Cortex of kidney (tissue), 1 donor: Measurements from ENCODE around the gene SNAP47.

Experiments used
- DNase-seq: peaks from one replicate; lab custom pipeline; 2025; lab: John Stamatoyannopoulos, UW

SNAP47 gene

DNA sequence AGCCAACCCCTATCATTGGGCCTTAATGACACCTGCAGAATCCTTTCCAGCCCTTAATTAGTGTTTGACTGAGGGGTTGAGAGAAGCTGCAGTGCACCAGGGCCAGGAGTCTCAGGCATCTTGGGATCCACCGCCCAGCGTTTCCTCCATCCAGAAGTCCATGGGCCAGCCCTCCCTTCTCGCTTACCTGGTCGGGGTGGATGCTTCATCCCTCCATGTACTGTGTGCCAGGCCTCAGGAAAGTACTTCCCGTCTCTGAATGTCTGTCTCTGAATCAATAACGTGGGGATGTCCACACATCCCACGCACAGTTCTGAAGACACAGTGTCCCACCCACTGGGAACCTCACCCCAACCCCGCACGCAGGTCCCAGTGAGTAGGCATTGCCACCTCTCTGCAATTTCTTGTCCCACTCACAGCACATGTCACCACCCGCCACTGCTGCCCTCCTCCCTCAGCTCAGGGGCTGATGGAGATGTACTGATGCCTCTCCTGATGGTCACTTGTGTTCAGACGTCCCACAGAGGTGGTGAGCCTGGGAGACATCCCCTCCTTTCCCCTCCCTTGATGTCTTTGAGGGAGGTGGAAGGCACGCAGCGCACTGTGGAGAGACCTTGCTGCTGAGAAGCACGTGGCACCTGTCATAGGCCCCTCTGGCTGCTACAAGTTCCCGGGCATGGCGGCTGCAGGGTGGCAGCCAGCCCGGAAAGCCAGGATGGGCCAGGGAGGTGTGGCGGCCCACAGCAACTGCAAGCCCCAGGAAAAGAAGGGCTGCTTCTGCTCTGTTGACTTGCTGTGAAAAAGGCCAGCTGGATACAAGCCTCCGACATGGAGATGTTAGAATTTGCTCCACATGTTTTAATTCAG, 50.8 kb downstream of the SNAP47 start:
- DNase-seq, result no peak

DNA sequence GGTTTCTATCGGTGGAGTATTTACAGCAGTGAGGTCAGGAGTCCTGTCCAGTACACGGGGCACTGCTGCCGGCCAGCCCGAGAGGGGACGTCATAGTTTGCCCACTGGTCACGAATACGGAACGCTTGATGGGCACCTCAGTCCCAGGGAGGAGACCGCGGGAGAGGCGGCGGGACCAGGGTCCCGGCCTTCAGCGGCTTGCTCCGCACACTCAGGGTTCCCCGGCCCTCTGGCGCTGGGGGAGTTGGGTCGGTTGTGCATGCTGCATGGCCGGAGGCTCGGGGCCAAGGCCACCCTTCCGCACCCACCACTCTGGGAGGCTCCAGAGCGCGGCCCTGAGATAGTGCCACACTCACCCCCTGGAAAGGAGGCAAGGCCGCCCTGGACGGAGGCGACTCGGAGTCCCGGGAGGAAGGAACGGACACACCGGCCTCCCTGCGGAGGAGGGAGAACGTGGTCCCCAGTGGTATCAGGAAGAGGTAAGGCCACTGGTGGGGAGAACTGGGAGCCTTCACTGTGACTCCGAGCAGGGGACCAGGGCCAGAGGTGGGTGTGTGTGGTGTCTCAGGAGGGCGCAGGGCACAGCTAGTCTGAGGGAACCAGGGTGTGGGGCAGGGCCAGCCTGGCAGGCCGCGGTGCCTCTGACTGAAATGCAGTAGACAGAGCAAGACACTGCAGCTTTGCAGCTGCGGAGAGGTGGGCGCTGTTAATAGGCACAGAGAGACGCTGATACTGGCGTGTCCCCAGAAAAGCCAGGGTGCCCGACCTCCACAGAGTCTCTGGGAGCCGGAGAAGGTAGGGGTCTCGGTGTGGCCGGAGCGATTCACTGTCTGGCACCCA, 51.7 kb downstream of the SNAP47 start:
- DNase-seq, result no peak

- DNase-seq, result no peak
These were observed 52.5 kb downstream of the SNAP47 start for GRCh38 chr1:227787513-227788270.

GRCh38 chr1:227788271-227789083, 53.2 kb downstream of the SNAP47 start:
- no peak for DNase-seq

GRCh38 chr1:227789084-227790033, 54.1 kb downstream of the SNAP47 start:
- DNase-seq, result no peak

DNA sequence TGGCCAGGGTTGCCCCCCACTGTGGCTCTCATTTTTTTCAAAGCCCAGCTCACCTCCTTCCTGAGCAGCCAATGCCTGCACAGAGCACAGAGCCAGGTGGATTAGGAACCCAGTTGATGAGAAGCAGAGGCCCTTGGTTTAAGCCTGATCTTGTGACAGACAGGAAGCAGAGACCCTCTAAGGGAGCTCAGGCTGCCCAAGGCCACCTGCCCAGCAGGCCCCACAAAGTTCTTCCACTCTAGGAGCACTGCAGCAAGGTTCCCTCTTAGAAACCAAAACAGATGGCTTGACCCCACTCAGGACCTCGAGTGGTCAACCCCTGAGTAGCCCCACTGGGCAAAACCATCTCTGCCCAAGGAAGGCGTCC, 54.8 kb downstream of the SNAP47 start:
- DNase-seq, result no peak

GRCh38 chr1:227790868-227791267, 55.6 kb downstream of the SNAP47 start:
- no peak for DNase-seq

GRCh38 chr1:227791425-227792143, 56.3 kb downstream of the SNAP47 start:
- no peak for DNase-seq

DNA sequence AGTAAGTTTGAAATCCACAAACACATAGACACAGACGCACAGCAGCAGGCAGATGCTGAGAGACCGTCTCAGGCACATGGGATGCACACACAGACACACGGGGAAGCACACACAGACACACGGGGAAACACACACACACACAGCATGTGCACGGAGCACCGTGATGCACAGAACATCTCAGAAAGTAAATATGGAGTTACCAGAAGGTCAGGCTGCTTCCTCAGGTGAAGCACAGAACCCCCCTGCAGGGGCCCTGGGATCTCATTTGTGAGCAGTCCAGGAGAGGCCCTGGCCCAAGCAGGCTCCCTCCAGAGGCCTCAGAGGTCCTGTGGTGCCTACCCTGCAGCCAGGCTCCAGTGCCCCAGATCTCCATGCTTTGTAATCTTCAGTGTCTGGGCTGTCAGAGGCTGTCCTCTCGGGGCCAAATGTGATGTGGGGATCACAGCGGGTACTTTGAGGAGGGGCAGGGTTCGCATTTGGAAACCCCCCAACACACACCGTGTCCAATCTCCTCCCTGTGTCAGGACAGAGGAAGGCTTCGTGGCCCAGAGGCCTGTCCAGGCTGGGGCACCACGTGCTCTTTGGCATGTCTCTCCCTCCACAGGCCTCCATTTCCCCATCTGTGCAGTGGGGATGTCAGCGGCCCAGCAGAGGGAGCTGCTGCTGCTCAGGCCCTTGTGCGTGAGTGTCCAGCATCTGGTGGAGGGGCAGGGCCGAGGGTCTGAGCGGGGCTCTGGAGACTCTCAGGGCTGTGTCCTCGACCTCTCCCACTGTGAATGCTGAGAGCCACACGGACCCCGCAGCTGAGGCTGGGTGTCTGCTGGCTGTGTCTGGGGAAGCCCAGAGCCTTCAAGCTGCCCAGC, 57.2 kb downstream of the SNAP47 start:
- DNase-seq, result no peak

DNA sequence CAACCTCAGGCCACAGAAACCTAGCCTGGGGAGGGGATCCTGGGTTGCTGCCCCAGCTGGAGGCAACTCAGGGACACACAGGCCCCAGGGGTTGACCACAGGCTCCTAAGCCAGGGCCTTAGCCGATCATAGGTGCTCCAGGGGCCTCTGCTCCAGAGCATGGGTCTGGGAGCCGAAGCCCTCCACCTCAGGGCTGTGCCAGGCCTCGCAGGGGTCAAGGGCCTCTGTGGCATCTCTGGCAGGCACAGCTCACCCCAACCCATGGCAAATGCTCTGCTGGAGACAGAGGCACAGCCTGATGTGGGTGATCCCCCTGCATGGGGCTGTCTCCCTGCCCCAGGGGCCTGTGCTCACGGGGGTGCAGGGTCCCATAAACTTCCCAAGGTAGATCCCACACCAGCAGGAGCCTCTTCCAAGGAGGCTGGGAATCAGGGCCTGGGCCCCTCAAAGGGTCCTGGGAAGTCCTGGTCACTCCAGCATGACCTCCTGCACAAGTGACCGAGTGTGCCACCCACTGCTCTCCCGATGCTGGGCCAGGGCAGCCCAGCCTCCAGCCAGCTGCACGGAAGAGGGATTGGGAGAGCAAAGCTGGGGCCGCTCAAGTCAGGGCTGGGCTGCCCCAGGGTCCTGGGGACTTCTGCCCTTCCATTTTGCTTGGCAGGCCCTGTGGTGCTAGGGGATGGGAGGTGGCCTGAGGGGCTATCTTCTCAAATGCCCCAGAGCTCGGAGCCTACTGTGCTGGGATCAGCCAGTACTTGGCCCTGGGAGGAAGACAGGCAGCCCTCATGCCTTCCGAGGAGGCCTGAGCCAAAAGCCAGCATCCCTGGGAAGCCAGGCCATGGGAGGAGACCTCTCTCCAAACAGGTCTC, 58.1 kb downstream of the SNAP47 start:
- no peak for DNase-seq

- DNase-seq, result no peak
These were observed 58.9 kb downstream of the SNAP47 start for GRCh38 chr1:227793948-227794816.

DNA sequence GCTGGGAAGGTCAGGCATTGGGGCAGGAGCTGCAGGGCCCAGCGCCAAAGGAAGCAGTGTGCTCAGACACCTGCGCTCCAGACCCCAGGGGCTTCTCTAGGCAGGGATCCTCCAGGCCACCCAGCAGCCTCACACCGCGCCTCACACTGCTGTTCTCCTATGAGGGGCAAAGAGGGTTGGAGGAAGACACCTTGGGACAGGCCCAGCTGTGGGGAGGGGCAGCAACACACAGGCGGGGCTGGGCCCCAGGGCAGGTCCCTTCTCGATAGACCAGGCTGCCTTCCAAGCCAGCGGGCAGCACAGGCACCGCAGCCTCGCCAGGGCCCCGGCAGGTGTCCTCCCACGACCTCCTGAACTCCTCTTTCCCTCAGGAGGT, 59.6 kb downstream of the SNAP47 start:
- no peak for DNase-seq

GRCh38 chr1:227795732-227796131, 60.5 kb downstream of the SNAP47 start:
- DNase-seq, result no peak

GRCh38 chr1:227796359-227796915, 61.2 kb downstream of the SNAP47 start:
- no peak for DNase-seq

GRCh38 chr1:227797144-227797543, 61.9 kb downstream of the SNAP47 start:
- DNase-seq, result no peak

- DNase-seq, result no peak
These were observed 62.4 kb downstream of the SNAP47 start for GRCh38 chr1:227797625-227798024.
